H1 (cell line): ENCODE measurements around the gene CEACAM16. TPM values are rescaled to one million over a fixed set of nuclear protein-coding genes. Genes with fewer than 3 reads are reported as not detected.

Experiments used
- CTCF ChIA-PET: fragments of 300-600 bp; sonication (Branson Sonifier 250); formaldehyde crosslinking; loops from one replicate; lab custom pipeline; 2021; ENCODE audit not compliant: partially characterized antibody; lab: Charles Lee
- POLR2A ChIA-PET: fragments of 300-600 bp; sonication (Branson Sonifier 250); formaldehyde crosslinking; loops from one replicate; lab custom pipeline; 2021; ENCODE audit warnings: inconsistent platforms; ENCODE audit not compliant: partially characterized antibody; lab: Charles Lee
- DNase-seq, 2 experiments: peaks; one replicate each; pipeline versions ENCODE4 v3.0.0 to v3.0.0-alpha.2; 2010 to 2022; ENCODE audit warnings: low spot score in 2 of 2, low read depth in 1 of 2, mixed read lengths in 1 of 2
- FAIRE-seq: peaks from 2 replicates; lab custom pipeline; 2011; peaks lifted over from hg19 to GRCh38; lab: Jason Lieb, UNC
- H2AFZ ChIP-seq: 2 replicates; pipeline ENCODE4 v1.8.1; 2012; ENCODE audit warnings: low read length, inconsistent platforms
- H2AK5ac ChIP-seq: 2 replicates; pipeline ENCODE4 v1.6.1; 2013; ENCODE audit warnings: low read depth, low read length
- H2BK120ac ChIP-seq: replicated peaks from 2 replicates; pipeline ENCODE3; 2013; ENCODE audit warnings: low read depth, low read length, inconsistent platforms
- H2BK12ac ChIP-seq: 2 replicates; pipeline ENCODE4 v1.6.1; 2013; ENCODE audit warnings: low read depth, low read length
- H2BK15ac ChIP-seq: 2 replicates; pipeline ENCODE4 v1.6.1; 2013; ENCODE audit warnings: low read length
- H2BK20ac ChIP-seq: 2 replicates; pipeline ENCODE4 v1.6.1; 2013; ENCODE audit warnings: low read length
- H2BK5ac ChIP-seq: 2 replicates; pipeline ENCODE4 v1.6.1; 2013; ENCODE audit warnings: low read depth, low read length
- H3K14ac ChIP-seq: 2 replicates; pipeline ENCODE4 v1.6.1; 2013; ENCODE audit warnings: inconsistent platforms; ENCODE audit not compliant: insufficient read length
- H3K18ac ChIP-seq: 2 replicates; pipeline ENCODE4 v1.6.1; 2013; ENCODE audit warnings: low read length; ENCODE audit errors: extremely low read depth
- H3K23ac ChIP-seq: 2 replicates; pipeline ENCODE4 v1.6.1; 2013; ENCODE audit warnings: inconsistent platforms; ENCODE audit not compliant: insufficient read length
- H3K23me2 ChIP-seq: 2 replicates; pipeline ENCODE4 v1.6.1; 2013; ENCODE audit warnings: low read depth, low read length
- H3K27ac ChIP-seq: 2 replicates; pipeline ENCODE4 v1.6.1; 2011; ENCODE audit warnings: low read depth, low read length, inconsistent platforms
- H3K27me3 ChIP-seq, 4 experiments: replicated peaks in 1 of 4; 1 replicate in 1 of 4; 2 replicates in 3 of 4; pipeline versions ENCODE4 v1.6.1 to v1.8.1; 2011 to 2013; ENCODE audit warnings: low read length in 3 of 4, mild to moderate bottlenecking in 3 of 4, inconsistent platforms in 2 of 4, mixed read lengths in 2 of 4, moderate library complexity in 1 of 4; ENCODE audit not compliant: control insufficient read depth in 3 of 4, insufficient read depth in 3 of 4; ENCODE audit errors: extremely low read depth in 1 of 4
- H3K36me3 ChIP-seq, 4 experiments: 2 replicates each; pipeline versions ENCODE4 v1.6.1 to v1.8.1; 2011 to 2013; ENCODE audit warnings: mild to moderate bottlenecking in 4 of 4, low read length in 3 of 4, moderate library complexity in 2 of 4, control low read depth in 1 of 4, inconsistent platforms in 1 of 4; ENCODE audit not compliant: insufficient read depth in 4 of 4, control insufficient read depth in 2 of 4
- H3K4ac ChIP-seq: replicated peaks from 2 replicates; pipeline ENCODE3; 2013; ENCODE audit warnings: low read length, low read depth, mixed read lengths, inconsistent platforms; ENCODE audit not compliant: insufficient read length
- H3K4me1 ChIP-seq, 4 experiments: replicated peaks in 1 of 4; 1 replicate in 1 of 4; 2 replicates in 3 of 4; pipeline versions ENCODE4 v1.6.1 to v1.8.1; 2011 to 2013; ENCODE audit warnings: low read length in 3 of 4, inconsistent platforms in 2 of 4, mixed read lengths in 1 of 4; ENCODE audit not compliant: insufficient read depth in 4 of 4, control insufficient read depth in 3 of 4
- H3K4me2 ChIP-seq, 2 experiments: 2 replicates each; pipeline versions ENCODE4 v1.6.1 to v1.8.1; 2011 to 2013; ENCODE audit warnings: low read depth in 2 of 2, low read length in 2 of 2, control low read depth in 1 of 2, inconsistent platforms in 1 of 2, mild to moderate bottlenecking in 1 of 2; ENCODE audit not compliant: insufficient read depth in 1 of 2
- H3K4me3 ChIP-seq, 4 experiments: fragments of 200-600, 300-600 bp in 1 of 4; sonication (generic), shearing (Covaris generic), sonication (Bioruptor Twin) in 1 of 4; 2 replicates each; pipeline versions ENCODE4 v1.5.1 to v1.8.1; 2011 to 2016; ENCODE audit warnings: low read length in 4 of 4, low read depth in 3 of 4, control low read depth in 2 of 4, inconsistent platforms in 2 of 4, mild to moderate bottlenecking in 2 of 4, mixed read lengths in 1 of 4, moderate library complexity in 1 of 4; ENCODE audit not compliant: insufficient read depth in 2 of 4; ENCODE audit errors: extremely low read depth in 1 of 4
- H3K56ac ChIP-seq: replicated peaks from 2 replicates; pipeline ENCODE3; 2013; ENCODE audit warnings: low read depth, mild to moderate bottlenecking, mixed read lengths, low read length, inconsistent platforms; ENCODE audit not compliant: insufficient read length
- H3K79me1 ChIP-seq: 2 replicates; pipeline ENCODE4 v1.6.1; 2013; ENCODE audit warnings: low read depth, low read length, control low read depth
- H3K79me2 ChIP-seq, 2 experiments: 2 replicates each; pipeline versions ENCODE4 v1.6.1 to v1.8.1; 2012 to 2013; ENCODE audit warnings: low read length in 2 of 2, mild to moderate bottlenecking in 2 of 2, inconsistent platforms in 1 of 2; ENCODE audit not compliant: insufficient read depth in 2 of 2, control insufficient read depth in 1 of 2
- H3K9ac ChIP-seq, 4 experiments: replicated peaks in 1 of 4; 1 replicate in 1 of 4; 2 replicates in 3 of 4; pipeline versions ENCODE4 v1.6.1 to v1.8.1; 2011 to 2013; ENCODE audit warnings: low read depth in 3 of 4, low read length in 3 of 4, control low read depth in 2 of 4, mild to moderate bottlenecking in 2 of 4, moderate library complexity in 2 of 4, inconsistent platforms in 1 of 4; ENCODE audit errors: extremely low read depth in 1 of 4
- H3K9me3 ChIP-seq, 2 experiments: 2 replicates each; pipeline versions ENCODE4 v1.6.1 to v1.8.1; 2012 to 2013; ENCODE audit warnings: mild to moderate bottlenecking in 2 of 2, moderate library complexity in 2 of 2, control low read depth in 1 of 2, inconsistent platforms in 1 of 2, low read depth in 1 of 2, low read length in 1 of 2, mixed read lengths in 1 of 2; ENCODE audit not compliant: insufficient read depth in 2 of 2
- H4K20me1 ChIP-seq, 2 experiments: replicated peaks in 1 of 2; 2 replicates each; pipeline versions ENCODE3 to v1.8.1; 2011 to 2013; ENCODE audit warnings: inconsistent platforms in 2 of 2, low read length in 2 of 2, mild to moderate bottlenecking in 1 of 2; ENCODE audit not compliant: insufficient read depth in 2 of 2, control insufficient read depth in 1 of 2
- H4K5ac ChIP-seq: 2 replicates; pipeline ENCODE4 v1.6.1; 2013; ENCODE audit warnings: low read length, low read depth, mixed read lengths, inconsistent platforms; ENCODE audit not compliant: insufficient read length
- H4K8ac ChIP-seq: 2 replicates; pipeline ENCODE4 v1.8.0; 2013; ENCODE audit warnings: mild to moderate bottlenecking, moderate library complexity, low read length, inconsistent platforms; ENCODE audit not compliant: insufficient read depth; ENCODE audit errors: extremely low read depth
- H4K91ac ChIP-seq: replicated peaks from 2 replicates; pipeline ENCODE3; 2013; ENCODE audit warnings: low read length, mixed read lengths, inconsistent platforms; ENCODE audit not compliant: insufficient read length
- ASH2L ChIP-seq: fragments of 200-600, 300-600 bp; sonication (generic); IDR thresholded peaks from one replicate; pipeline ENCODE4 v1.7.1; 2017; ENCODE audit warnings: low read length
- BACH1 ChIP-seq: IDR thresholded peaks from 2 replicates; pipeline ENCODE4 v1.6.1; 2012; ENCODE audit warnings: low read length, improper control_type of control experiment
- BRCA1 ChIP-seq: IDR thresholded peaks from 2 replicates; pipeline ENCODE4 v1.6.1; 2012; ENCODE audit warnings: low read depth, low read length, improper control_type of control experiment
- CBX8 ChIP-seq: fragments of 300-800, 300-1000 bp; sonication (generic); IDR thresholded peaks from 2 replicates; pipeline ENCODE4 v1.7.1; 2016; ENCODE audit warnings: low read depth, low read length, borderline replicate concordance
- CHD1 ChIP-seq: IDR thresholded peaks from 2 replicates; pipeline ENCODE4 v1.6.1; 2012; ENCODE audit warnings: low read depth, low read length, improper control_type of control experiment
- CREB1 ChIP-seq: IDR thresholded peaks from 2 replicates; pipeline ENCODE4 v1.6.1; 2012; ENCODE audit warnings: inconsistent platforms
- KDM1A ChIP-seq: fragments of 200-600, 300-600 bp; sonication (generic); IDR thresholded peaks from 2 replicates; pipeline ENCODE4 v1.7.1; 2016; ENCODE audit warnings: mild to moderate bottlenecking, low read length, borderline replicate concordance
- NANOG ChIP-seq: IDR thresholded peaks from 2 replicates; pipeline ENCODE4 v1.6.1; 2011; ENCODE audit warnings: low read length, low read depth, mild to moderate bottlenecking, inconsistent platforms; ENCODE audit not compliant: insufficient read depth, poor library complexity, severe bottlenecking
- POLR2AphosphoS5 ChIP-seq: IDR thresholded peaks from 2 replicates; pipeline ENCODE4 v1.6.1; 2011; ENCODE audit warnings: low read depth, low read length
- RAD21 ChIP-seq, 2 experiments: IDR thresholded peaks in 1 of 2; conservative IDR thresholded peaks in 1 of 2; 2 replicates each; pipeline ENCODE4 v1.6.1; 2011; ENCODE audit warnings: low read depth in 2 of 2, low read length in 2 of 2, improper control_type of control experiment in 1 of 2, inconsistent platforms in 1 of 2, mild to moderate bottlenecking in 1 of 2, moderate library complexity in 1 of 2
- WGBS, 2 experiments: shearing (Covaris generic) in 1 of 2; methylation state at CpG; one replicate each; pipeline versions ENCODE4 v1.1.6 to v1.1.7; 2013 to 2015; ENCODE audit warnings: low lambda C conversion rate in 2 of 2, mixed read lengths in 2 of 2, inconsistent platforms in 1 of 2, low coverage in 1 of 2, missing lambda C conversion rate in 1 of 2; ENCODE audit not compliant: insufficient replicate concordance in 2 of 2, insufficient coverage in 1 of 2, insufficient read length in 1 of 2; ENCODE audit errors: extremely low coverage in 1 of 2, missing lambda C conversion rate in 1 of 2; 5-methylcytosine and 5-hydroxymethylcytosine counted together
- polyA plus RNA-seq, 7 experiments: library from polyadenylated mRNA; depleted of rRNA in 3 of 7; stranded (reverse) in 5 of 7; unstranded in 2 of 7; fragments of >200 nt in 5 of 7; fragments of 200-250 nt in 2 of 7; gene quantifications; 1 replicate in 5 of 7; 2 replicates in 1 of 7; 4 replicates in 1 of 7; pipeline versions ENCODE4 v1.2.1 to v1.2.3, GENCODE V29; 2011 to 2013; ENCODE audit warnings: missing spikeins in 2 of 7, mixed read lengths in 2 of 7
- total RNA-seq: library from RNA; stranded (reverse); fragmentation: NEBNext Ultra II Directional; extraction: Animal tissue kit (Norgen Biotek cat#: 25700); gene quantifications from 2 replicates; pipeline ENCODE4 v1.2.1, GENCODE V29; 2021
- TF ChIP-seq, protein P1 (sequence below), 3 experiments: IDR thresholded peaks; 1 replicate in 2 of 3; 2 replicates in 1 of 3; pipeline versions ENCODE4 v1.5.1 to v1.6.1; 2011; ENCODE audit warnings: low read length in 3 of 3, mild to moderate bottlenecking in 3 of 3, inconsistent platforms in 2 of 3, low read depth in 1 of 3, moderate library complexity in 1 of 3; ENCODE audit not compliant: insufficient read depth in 1 of 3; ENCODE audit errors: control extremely low read depth in 1 of 3

CEACAM16 gene
- total and polyA plus RNA-seq, 2 of the 8 experiments (the other 6 are each of a cell fraction or from before 2014, with no cell fraction given), result not detected

DNA sequence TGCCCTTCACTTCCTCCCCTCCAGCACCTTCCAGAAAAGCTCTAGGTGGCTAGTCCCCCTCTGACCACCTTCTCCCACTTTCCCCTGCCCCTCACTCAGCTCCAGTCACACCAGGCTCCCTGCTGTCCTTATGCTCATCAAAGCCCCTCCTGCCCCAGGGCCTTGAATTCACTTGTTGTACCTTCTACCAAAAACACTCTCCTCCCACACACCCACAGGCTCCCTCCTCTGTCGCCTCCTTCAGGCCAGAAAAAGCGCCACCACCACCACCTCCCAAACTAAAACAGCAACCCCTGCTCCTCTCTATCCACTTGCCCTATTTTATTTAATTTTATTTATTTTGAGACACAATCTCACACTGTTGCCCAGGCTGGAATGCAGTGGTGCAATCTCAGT, 4.8 kb upstream of the CEACAM16 start:
- Histone ChIP-seq H4K20me1 (no peaks in the 10 kb centered on the region), H3K9ac (no peak overlapping the region), H2AK5ac (no peak overlapping the region), H3K27ac (no peak overlapping the region), H3K4ac (no peak overlapping the region), H3K23ac (no peak overlapping the region), H3K56ac (no peak overlapping the region), H2BK20ac (no peak overlapping the region), H2BK5ac (no peak overlapping the region; the same call in 1 of the 2 replicates), H4K8ac (no peak overlapping the region; the same call in 1 of the 2 replicates), H3K14ac (no peak overlapping the region), H3K9me3 (no peaks in the 10 kb centered on the region), H3K4me3 (no peak overlapping the region), H3K27me3 (no peaks in the 10 kb centered on the region), H2BK15ac (peak overlapping the region; percentile 72; the same call in 1 of the 2 replicates), H3K36me3 (no peaks in the 10 kb centered on the region), H2BK12ac (no peak overlapping the region), H3K23me2 (no peaks in the 10 kb centered on the region; the same call in 1 of the 2 replicates), H3K4me2 (no peak overlapping the region), H3K79me1 (no peaks in the 10 kb centered on the region), H2AFZ (no peak overlapping the region), H2BK120ac (no peak overlapping the region), H4K91ac (no peak overlapping the region), H4K5ac (no peak overlapping the region), H3K18ac (no peak overlapping the region), H3K4me1 (peaks cover 0 to 16% (median 5%) of the 10 kb centered on the region in 4 experiments; a peak in 6 of 7 replicates), H3K79me2 (no peaks in the 10 kb centered on the region)
- FAIRE-seq, result no peak
- DNase-seq, result no peak
- CTCF ChIA-PET, result interaction anchor here (0.8 to 11.2 kb wide), 15 partner anchors 8 to 280 kb away, joined by 3 to 134 read pairs (median 5); no protein-coding TSS in a partner anchor
- 62% methylated on average over 2 of the region's 2 CpGs; no CpG with 5 or more reads in 1 of the 2 experiments for WGBS, 2 experiments
- POLR2A ChIA-PET, result interaction anchor here (0.7 to 1.4 kb wide), 2 partner anchors 21 to 24 kb away, joined by 3 to 4 read pairs; no protein-coding TSS in a partner anchor
- no peak for TF ChIP-seq CBX8
- TF ChIP-seq, protein P1, sequence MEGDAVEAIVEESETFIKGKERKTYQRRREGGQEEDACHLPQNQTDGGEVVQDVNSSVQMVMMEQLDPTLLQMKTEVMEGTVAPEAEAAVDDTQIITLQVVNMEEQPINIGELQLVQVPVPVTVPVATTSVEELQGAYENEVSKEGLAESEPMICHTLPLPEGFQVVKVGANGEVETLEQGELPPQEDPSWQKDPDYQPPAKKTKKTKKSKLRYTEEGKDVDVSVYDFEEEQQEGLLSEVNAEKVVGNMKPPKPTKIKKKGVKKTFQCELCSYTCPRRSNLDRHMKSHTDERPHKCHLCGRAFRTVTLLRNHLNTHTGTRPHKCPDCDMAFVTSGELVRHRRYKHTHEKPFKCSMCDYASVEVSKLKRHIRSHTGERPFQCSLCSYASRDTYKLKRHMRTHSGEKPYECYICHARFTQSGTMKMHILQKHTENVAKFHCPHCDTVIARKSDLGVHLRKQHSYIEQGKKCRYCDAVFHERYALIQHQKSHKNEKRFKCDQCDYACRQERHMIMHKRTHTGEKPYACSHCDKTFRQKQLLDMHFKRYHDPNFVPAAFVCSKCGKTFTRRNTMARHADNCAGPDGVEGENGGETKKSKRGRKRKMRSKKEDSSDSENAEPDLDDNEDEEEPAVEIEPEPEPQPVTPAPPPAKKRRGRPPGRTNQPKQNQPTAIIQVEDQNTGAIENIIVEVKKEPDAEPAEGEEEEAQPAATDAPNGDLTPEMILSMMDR (IDR thresholded peaks at IDR 0.05; ENCODE audit: control extremely low read depth in 1 of 3, insufficient read depth in 1 of 3, low read depth in 1 of 3, low read length in 3 of 3), result peak; percentile 50 to 53 (median 53)
- TF ChIP-seq BACH1, result no peak
- no peak for TF ChIP-seq ASH2L
- TF ChIP-seq POLR2AphosphoS5, result no peak
- peak; percentile 67; the same call in 1 of the 2 replicates for TF ChIP-seq KDM1A
- TF ChIP-seq BRCA1, result no peak
- TF ChIP-seq CREB1, result no peak
- TF ChIP-seq CHD1, result no peak
- no peak for TF ChIP-seq NANOG
- TF ChIP-seq RAD21 (IDR thresholded peaks at IDR 0.05 in 1 of 2, conservative IDR thresholded peaks at IDR 0.05 in 1 of 2; ENCODE audit: low read depth in 2 of 2, low read length in 2 of 2), result peak; percentile 29 to 33; a peak in 3 of 4 replicates
